ENCODE data around the gene ANKS1A.

The ANKS1A gene

GRCh38 chr6:34969662-34970265 is 80.7 kb downstream of the ANKS1A start:
- no peak overlapping the region for H3K9ac ChIP-seq (ENCODE audit: low read depth, low read length, poor library complexity, severe bottlenecking)
- no peaks in the 10 kb centered on the region for H3K9me3 ChIP-seq (ENCODE audit: insufficient read depth, low read depth, low read length)
- no peaks in the 10 kb centered on the region for H3K9me2 ChIP-seq (replicated peaks; ENCODE audit: low read depth, low read length)
- H3K79me2 ChIP-seq (ENCODE audit: insufficient read depth, low read length) = no peaks in the 10 kb centered on the region
- no peaks in the 10 kb centered on the region for H3K4me1 ChIP-seq (ENCODE audit: insufficient read depth, low read length, poor library complexity, severe bottlenecking)
- H3K36me3 ChIP-seq (ENCODE audit: insufficient read depth, low read length) = peaks cover 19% of the 10 kb centered on the region; the same call in 1 of the 2 replicates
- no peak overlapping the region for H3K4me2 ChIP-seq (ENCODE audit: low read depth, low read length, poor library complexity, severe bottlenecking)
- H3K4me3 ChIP-seq (ENCODE audit: low read length, poor library complexity, severe bottlenecking) = no peak overlapping the region
- H2AFZ ChIP-seq (ENCODE audit: low read length) = no peak overlapping the region
- no peaks in the 10 kb centered on the region for H3K27me3 ChIP-seq (ENCODE audit: insufficient read depth, low read length, poor library complexity, severe bottlenecking)
- H3F3A ChIP-seq (ENCODE audit: low read depth) = no peaks in the 10 kb centered on the region
- no peaks in the 10 kb centered on the region for H4K20me1 ChIP-seq (ENCODE audit: insufficient read depth, low read length, poor library complexity, severe bottlenecking)
- TF ChIP-seq EZH2phosphoT487 (IDR thresholded peaks at IDR 0.05; ENCODE audit: borderline replicate concordance) (no peak), CTCF (conservative IDR thresholded peaks at IDR 0.05; ENCODE audit: low read length) (no peak)

- H3K9me2 ChIP-seq (replicated peaks; ENCODE audit: low read depth, low read length) = no peaks in the 10 kb centered on the region
- no peaks in the 10 kb centered on the region for H4K20me1 ChIP-seq (ENCODE audit: insufficient read depth, low read length, poor library complexity, severe bottlenecking)
- no peak overlapping the region for H3K4me2 ChIP-seq (ENCODE audit: low read depth, low read length, poor library complexity, severe bottlenecking)
- TF ChIP-seq EZH2phosphoT487 (IDR thresholded peaks at IDR 0.05; ENCODE audit: borderline replicate concordance) = no peak
- no peak for TF ChIP-seq CTCF (conservative IDR thresholded peaks at IDR 0.05; ENCODE audit: low read length)
- H3K27me3 ChIP-seq (ENCODE audit: insufficient read depth, low read length, poor library complexity, severe bottlenecking) = no peaks in the 10 kb centered on the region
- no peaks in the 10 kb centered on the region for H3F3A ChIP-seq (ENCODE audit: low read depth)
- no peak overlapping the region for H2AFZ ChIP-seq (ENCODE audit: low read length)
- H3K4me1 ChIP-seq (ENCODE audit: insufficient read depth, low read length, poor library complexity, severe bottlenecking) = no peaks in the 10 kb centered on the region
- no peak overlapping the region for H3K4me3 ChIP-seq (ENCODE audit: low read length, poor library complexity, severe bottlenecking)
- no peak overlapping the region for H3K9ac ChIP-seq (ENCODE audit: low read depth, low read length, poor library complexity, severe bottlenecking)
- H3K9me3 ChIP-seq (ENCODE audit: insufficient read depth, low read depth, low read length) = no peaks in the 10 kb centered on the region
- H3K36me3 ChIP-seq (ENCODE audit: insufficient read depth, low read length) = peaks cover 19% of the 10 kb centered on the region; the same call in 1 of the 2 replicates
- no peaks in the 10 kb centered on the region for H3K79me2 ChIP-seq (ENCODE audit: insufficient read depth, low read length)
Measured at GRCh38 chr6:34970488-34970887, 81.4 kb downstream of the ANKS1A start.

GRCh38 chr6:34970957-34971356 is 81.9 kb downstream of the ANKS1A start:
- Histone ChIP-seq H3K4me2 (ENCODE audit: low read depth, low read length, poor library complexity, severe bottlenecking) (no peak overlapping the region), H3F3A (ENCODE audit: low read depth) (no peaks in the 10 kb centered on the region), H3K9ac (ENCODE audit: low read depth, low read length, poor library complexity, severe bottlenecking) (no peak overlapping the region), H2AFZ (ENCODE audit: low read length) (no peak overlapping the region), H3K4me1 (ENCODE audit: insufficient read depth, low read length, poor library complexity, severe bottlenecking) (no peaks in the 10 kb centered on the region), H3K27me3 (ENCODE audit: insufficient read depth, low read length, poor library complexity, severe bottlenecking) (no peaks in the 10 kb centered on the region), H4K20me1 (ENCODE audit: insufficient read depth, low read length, poor library complexity, severe bottlenecking) (no peaks in the 10 kb centered on the region), H3K79me2 (ENCODE audit: insufficient read depth, low read length) (no peaks in the 10 kb centered on the region), H3K9me2 (replicated peaks; ENCODE audit: low read depth, low read length) (no peaks in the 10 kb centered on the region), H3K4me3 (ENCODE audit: low read length, poor library complexity, severe bottlenecking) (no peak overlapping the region), H3K36me3 (ENCODE audit: insufficient read depth, low read length) (peaks cover 19% of the 10 kb centered on the region; the same call in 1 of the 2 replicates), H3K9me3 (ENCODE audit: insufficient read depth, low read depth, low read length) (no peaks in the 10 kb centered on the region)
- TF ChIP-seq CTCF (conservative IDR thresholded peaks at IDR 0.05; ENCODE audit: low read length) (no peak), EZH2phosphoT487 (IDR thresholded peaks at IDR 0.05; ENCODE audit: borderline replicate concordance) (no peak)

Data from Loucy (cell line).